HG02885 (cell line): ENCODE measurements around the gene RTN4R.

Source experiments
- ATAC-seq: cut with Tn5 transposase; IDR thresholded peaks from one replicate; pipeline ENCODE4 v1.9.1; 2021; ENCODE audit warnings: mild to moderate bottlenecking; ENCODE audit not compliant: unreplicated experiment, poor library complexity

The RTN4R gene

DNA sequence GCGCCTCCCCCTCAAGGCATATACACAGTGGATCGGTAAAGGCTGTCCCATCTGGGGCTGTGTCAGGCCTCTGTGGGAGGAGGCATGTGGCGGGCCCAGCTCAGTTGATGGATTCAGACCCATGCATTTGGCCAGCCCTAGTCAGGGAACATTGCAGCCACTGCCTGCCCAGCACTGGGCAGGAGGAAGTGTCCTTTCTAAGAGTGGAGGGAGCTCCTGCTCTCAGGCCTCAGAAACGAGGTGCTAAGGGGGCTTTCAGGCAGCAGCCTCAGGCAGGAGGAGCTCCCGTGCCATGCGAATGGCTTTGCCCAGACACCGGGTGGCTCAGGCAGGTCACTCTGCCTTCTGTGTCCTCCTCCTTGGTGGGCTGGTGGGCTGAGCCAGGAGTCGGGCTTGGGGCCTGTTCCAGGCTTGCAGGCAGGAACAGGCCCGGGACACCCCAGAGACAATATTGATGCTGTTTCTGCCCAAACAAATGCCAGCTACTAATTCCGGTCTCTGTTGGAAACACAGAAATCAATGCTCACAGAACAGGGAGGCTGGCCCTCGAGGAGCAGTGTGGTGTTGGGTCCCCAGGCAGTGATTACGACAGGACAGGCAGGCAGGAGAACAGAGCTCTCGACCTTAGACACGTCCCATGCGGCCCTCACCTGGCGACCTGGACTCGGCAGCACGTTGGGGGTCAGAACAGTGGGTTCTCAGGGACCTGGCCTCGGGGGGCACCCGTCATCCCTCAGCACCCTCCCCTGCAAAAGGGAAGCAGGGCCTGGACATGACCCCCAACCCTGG, 75.0 kb downstream of the RTN4R start:
- no peak for ATAC-seq

DNA sequence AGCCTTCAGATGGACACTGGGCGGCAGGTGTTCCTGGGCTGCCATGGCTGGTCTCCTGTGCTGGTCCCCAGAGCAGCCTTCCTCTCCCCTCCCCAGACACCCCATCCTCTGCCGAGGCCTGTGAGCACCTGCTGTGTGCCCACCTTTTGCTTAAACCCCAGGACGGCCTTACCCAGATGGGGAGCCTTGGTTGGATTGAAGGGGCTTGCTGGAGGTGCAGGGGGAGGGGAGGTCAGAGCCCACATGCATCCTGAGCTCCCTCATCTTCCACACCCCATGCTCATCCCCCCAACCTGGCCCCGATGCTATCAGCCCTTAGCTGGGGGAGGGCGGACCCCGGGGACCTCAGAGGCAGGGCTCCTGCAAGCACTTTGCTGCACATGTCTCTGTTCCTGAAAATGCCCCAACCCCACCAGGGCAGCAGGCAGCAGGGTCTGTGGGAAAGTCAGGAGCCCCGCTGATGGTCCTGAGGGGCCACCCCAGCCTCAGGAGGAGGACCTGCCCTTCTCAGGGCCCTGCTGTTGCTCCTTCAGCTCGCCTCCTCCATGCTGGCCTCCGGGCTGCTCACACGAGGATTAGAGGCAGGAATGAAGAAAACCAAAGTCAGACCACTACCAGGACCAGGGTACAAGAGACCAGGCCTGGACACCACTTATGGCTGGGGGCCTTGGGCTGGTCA, 75.7 kb downstream of the RTN4R start:
- ATAC-seq = no peak

DNA sequence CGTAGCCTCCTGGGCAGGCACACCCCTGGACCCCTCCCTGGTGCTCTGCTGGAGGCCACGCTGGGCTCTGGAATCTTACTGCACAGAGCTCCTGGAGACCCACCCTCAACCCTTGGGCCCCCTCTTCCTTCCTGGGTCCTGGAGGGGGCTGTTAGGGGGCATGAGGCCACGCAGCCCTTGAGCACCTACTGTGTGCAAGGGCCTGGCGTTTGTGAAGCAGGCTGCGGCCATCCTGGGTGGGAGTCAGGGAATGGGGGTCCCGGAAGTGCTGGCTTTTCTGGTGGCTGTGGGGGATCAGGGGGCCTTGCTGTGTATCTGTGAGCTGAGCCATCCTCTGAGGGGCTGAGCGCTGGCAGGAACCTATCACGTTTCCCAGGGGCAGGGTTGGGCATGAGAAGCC, 76.3 kb downstream of the RTN4R start:
- no peak for ATAC-seq
